Pancreas (tissue), 10 donors: ENCODE results near the gene TSPAN32. TPM values are rescaled to one million over a fixed set of nuclear protein-coding genes. Genes with fewer than 3 reads are reported as not detected.

Experiments
- ATAC-seq, 4 donors: fragments of 200-7000 bp; cut with Tn5 transposase; one replicate each; pipeline versions ENCODE4 v1.8.0 to v1.9.1; 2020; ENCODE audit warnings: mild to moderate bottlenecking in 4 of 4, moderate library complexity in 4 of 4
- DNase-seq, 6 donors: peaks; one replicate each; pipeline ENCODE4 v3.0.0-alpha.2; 2020
- FAIRE-seq: peaks from 2 replicates; lab custom pipeline; 2012; peaks lifted over from hg19 to GRCh38; lab: Jason Lieb, UNC
- H3K27ac ChIP-seq, 4 donors: fragments of 200-600 bp; sonication (generic); 1 replicate in 3 of 4; 2 replicates in 1 of 4; pipeline versions ENCODE4 v1.5.0 to v1.8.0; 2020
- H3K27me3 ChIP-seq, 4 donors: fragments of 200-600 bp; one replicate each; pipeline ENCODE4 v1.8.0; 2021
- H3K36me3 ChIP-seq, 3 donors: fragments of 200-600 bp; sonication (generic) in 1 of 3; one replicate each; pipeline versions ENCODE4 v1.5.0 to v1.8.0; 2020 to 2021
- H3K4me1 ChIP-seq, 3 donors: fragments of 200-600 bp; one replicate each; pipeline ENCODE4 v1.8.0; 2021
- H3K4me3 ChIP-seq, 4 donors: fragments of 200-600 bp; sonication (generic) in 2 of 4; one replicate each; pipeline versions ENCODE4 v1.5.0 to v1.8.0; 2020 to 2021
- H3K9me3 ChIP-seq, 4 donors: fragments of 200-600 bp; one replicate each; pipeline ENCODE4 v1.8.0; 2021
- WGBS, 2 donors: extraction: QIAGEN DNeasy Blood & Tissue Kit; methylation state at CpG; one replicate each; pipeline ENCODE4 v1.1.7; 2013; 5-methylcytosine and 5-hydroxymethylcytosine counted together
- intact Hi-C, 3 donors: fragments of 100-400 bp; cut with DNase I; formaldehyde crosslinking; loops; one replicate each; pipeline versions ENCODE4 v1.11.1 to v1.14.2; 2022
- polyA plus RNA-seq, 2 donors: library from polyadenylated mRNA; stranded (reverse); fragments of 200-250 nt; gene quantifications; one replicate each; pipeline ENCODE4 v1.2.3, GENCODE V29; 2013
- total RNA-seq, 6 donors: library from RNA; stranded (reverse); fragmentation: NEBNext Ultra II Directional in 4 of 6; extraction: Animal tissue kit (Norgen Biotek cat#: 25700) in 4 of 6; gene quantifications; one replicate each; pipeline versions ENCODE4 v1.2.1 to v1.2.4, GENCODE V29; 2021 to 2023
- TF ChIP-seq, protein P1 (sequence below), 4 donors: fragments of 200-600 bp; sonication (generic) in 3 of 4; IDR thresholded peaks; one replicate each; pipeline versions ENCODE4 v1.5.0 to v1.8.0; 2021; ENCODE audit warnings: antibody characterized with exemption in 4 of 4
- donor health status: healthy with polysubstance abuse.
- donor health status: DM: no; HTN: no; CAD: no; lungs with moderate emphysema.
- donor health status: DM: no; HTN: no; CAD: no.
- donor health status: control.
- donor health status: control.
- donor health status: Bipolar disorder and iron deficiency.
- donor health status: DM: yes; HTN: yes; CAD: no.
- donor health status: DM: no; HTN: no; CAD: no.
- donor health status: DM: no; HTN: no; CAD: no.
- donor health status: DM: yes; HTN: yes; CAD: no.

TSPAN32 gene
- total and polyA plus RNA-seq, 8 donors = 0.25 to 1.4 (median 0.49) TPM; not detected in 1

GRCh38 chr11:2287091-2287490 lies 14.7 kb upstream of the TSPAN32 start:
- Histone ChIP-seq H3K27me3 (no peaks in the 10 kb centered on the region), H3K9me3 (no peaks in the 10 kb centered on the region), H3K4me1 (peaks cover 0 to 3% (median 0%) of the 10 kb centered on the region in 3 donors), H3K4me3 (no peak overlapping the region), H3K36me3 (no peaks in the 10 kb centered on the region), H3K27ac (no peak overlapping the region)
- peak in 1 of 6 donors; percentile 24 for DNase-seq
- TF ChIP-seq, protein P1, sequence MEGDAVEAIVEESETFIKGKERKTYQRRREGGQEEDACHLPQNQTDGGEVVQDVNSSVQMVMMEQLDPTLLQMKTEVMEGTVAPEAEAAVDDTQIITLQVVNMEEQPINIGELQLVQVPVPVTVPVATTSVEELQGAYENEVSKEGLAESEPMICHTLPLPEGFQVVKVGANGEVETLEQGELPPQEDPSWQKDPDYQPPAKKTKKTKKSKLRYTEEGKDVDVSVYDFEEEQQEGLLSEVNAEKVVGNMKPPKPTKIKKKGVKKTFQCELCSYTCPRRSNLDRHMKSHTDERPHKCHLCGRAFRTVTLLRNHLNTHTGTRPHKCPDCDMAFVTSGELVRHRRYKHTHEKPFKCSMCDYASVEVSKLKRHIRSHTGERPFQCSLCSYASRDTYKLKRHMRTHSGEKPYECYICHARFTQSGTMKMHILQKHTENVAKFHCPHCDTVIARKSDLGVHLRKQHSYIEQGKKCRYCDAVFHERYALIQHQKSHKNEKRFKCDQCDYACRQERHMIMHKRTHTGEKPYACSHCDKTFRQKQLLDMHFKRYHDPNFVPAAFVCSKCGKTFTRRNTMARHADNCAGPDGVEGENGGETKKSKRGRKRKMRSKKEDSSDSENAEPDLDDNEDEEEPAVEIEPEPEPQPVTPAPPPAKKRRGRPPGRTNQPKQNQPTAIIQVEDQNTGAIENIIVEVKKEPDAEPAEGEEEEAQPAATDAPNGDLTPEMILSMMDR (IDR thresholded peaks at IDR 0.05) = no peak
- WGBS, 2 donors = 62 to 70% methylated on average over 16 of the region's 16 CpGs
- ATAC-seq = no peak
- no peak for FAIRE-seq
- intact Hi-C loops = no loop called here

GRCh38 chr11:2289350-2289749 lies 12.5 kb upstream of the TSPAN32 start:
- Histone ChIP-seq H3K27me3 (no peaks in the 10 kb centered on the region), H3K36me3 (no peaks in the 10 kb centered on the region), H3K4me1 (peaks cover 0 to 3% (median 0%) of the 10 kb centered on the region in 3 donors), H3K4me3 (no peak overlapping the region), H3K9me3 (no peaks in the 10 kb centered on the region), H3K27ac (no peak overlapping the region)
- TF ChIP-seq, protein P1 (IDR thresholded peaks at IDR 0.05) = no peak
- FAIRE-seq (no peak), DNase-seq (peak in 4 of 6 donors; percentile 28 to 53 (median 41)), ATAC-seq (peak; percentile 58 to 82 (median 78))
- 21 to 23% methylated on average over 6 of the region's 6 CpGs for WGBS, 2 donors
- intact Hi-C loops = no loop called here

DNA sequence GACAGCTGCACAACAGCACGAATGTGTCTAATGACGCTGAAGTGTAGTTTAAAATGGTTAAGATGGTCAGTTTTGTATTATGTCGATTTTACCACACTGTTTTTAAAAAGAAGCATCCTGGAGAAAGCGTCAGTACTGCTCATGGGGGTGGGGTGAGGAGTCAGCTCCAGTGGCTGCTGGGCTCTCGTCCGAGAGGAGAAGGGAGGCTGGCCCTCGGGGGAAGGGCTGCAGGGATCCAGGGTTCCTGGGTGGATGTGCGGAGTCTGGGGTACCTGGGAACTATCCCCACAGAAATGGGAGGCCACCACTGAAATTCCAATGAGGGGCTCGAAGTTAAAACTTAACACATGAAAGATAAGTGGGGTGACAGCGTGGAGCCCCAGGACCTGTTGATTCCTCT lies 12.0 kb upstream of the TSPAN32 start:
- Histone ChIP-seq H3K36me3 (no peaks in the 10 kb centered on the region), H3K4me1 (peaks cover 0 to 3% (median 0%) of the 10 kb centered on the region in 3 donors), H3K9me3 (no peaks in the 10 kb centered on the region), H3K27me3 (no peaks in the 10 kb centered on the region), H3K4me3 (no peak overlapping the region), H3K27ac (no peak overlapping the region)
- 76 to 81% methylated on average over 10 of the region's 10 CpGs for WGBS, 2 donors
- TF ChIP-seq, protein P1 (IDR thresholded peaks at IDR 0.05) = no peak
- intact Hi-C loops = no loop called here
- DNase-seq (peak in 1 of 6 donors; percentile 24), FAIRE-seq (no peak), ATAC-seq (no peak)

- Histone ChIP-seq H3K9me3 (no peaks in the 10 kb centered on the region), H3K27ac (no peak overlapping the region), H3K4me1 (peaks cover 0 to 3% (median 0%) of the 10 kb centered on the region in 3 donors), H3K4me3 (no peak overlapping the region), H3K27me3 (no peaks in the 10 kb centered on the region), H3K36me3 (no peaks in the 10 kb centered on the region)
- intact Hi-C loops = no loop called here
- 37 to 47% methylated on average over 10 of the region's 10 CpGs for WGBS, 2 donors
- TF ChIP-seq, protein P1 (IDR thresholded peaks at IDR 0.05) = no peak
- FAIRE-seq (no peak), DNase-seq (peak in 3 of 6 donors; percentile 40 to 55 (median 49)), ATAC-seq (peak; percentile 43 to 57 (median 48))
Observed at GRCh38 chr11:2290351-2290841, 11.4 kb upstream of the TSPAN32 start.

DNA sequence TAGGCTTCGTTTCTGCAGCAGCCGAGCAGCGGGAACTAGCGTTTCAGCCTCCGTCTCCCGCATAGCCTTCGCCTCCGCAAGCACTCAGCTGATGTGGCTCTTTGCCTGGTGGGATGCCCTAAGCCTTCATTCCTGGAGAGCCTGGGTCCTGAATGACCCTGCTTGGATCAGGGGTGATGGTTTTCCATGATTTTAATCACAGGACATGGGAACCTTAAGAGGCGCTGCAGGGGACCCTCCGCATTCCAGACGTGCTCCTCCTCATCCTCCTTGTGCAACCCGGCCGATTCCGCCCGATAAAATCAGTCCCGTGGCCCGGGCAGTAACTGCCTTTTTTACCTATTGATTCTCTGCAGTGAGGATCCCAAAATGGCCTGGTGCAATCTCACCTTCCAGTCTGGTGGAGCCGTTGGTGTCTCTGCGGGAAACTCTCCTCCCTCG lies 8.3 kb upstream of the TSPAN32 start:
- DNase-seq = peak in 1 of 6 donors; percentile 13
- H3K9me3 ChIP-seq = no peaks in the 10 kb centered on the region
- TF ChIP-seq, protein P1 (IDR thresholded peaks at IDR 0.05) = no peak
- WGBS, 2 donors = 79 to 83% methylated on average over 20 of the region's 20 CpGs
- no peaks in the 10 kb centered on the region for H3K36me3 ChIP-seq
- no peak overlapping the region for H3K4me3 ChIP-seq
- FAIRE-seq = no peak
- H3K4me1 ChIP-seq = peaks cover 0 to 3% (median 0%) of the 10 kb centered on the region in 3 donors
- intact Hi-C loops = no loop called here
- no peak for ATAC-seq
- H3K27me3 ChIP-seq = no peaks in the 10 kb centered on the region
- no peak overlapping the region for H3K27ac ChIP-seq
